Activated CD4-positive, alpha-beta memory T cell treated with anti-CD3 and anti-CD28 coated beads, Interleukin-2, amount 10 ng/mL, durations not matched to agents 7 days and 5 days (primary cell): ENCODE results near the gene WDR87. TPM values are rescaled to one million over a fixed set of nuclear protein-coding genes. Genes with fewer than 3 reads are reported as not detected.

Experiments used
- CTCF ChIA-PET: fragments of 350-600 bp; sonication (Branson Sonifier 250); formaldehyde crosslinking; loops from one replicate; lab custom pipeline; 2021; ENCODE audit warnings: antibody characterized with exemption, inconsistent platforms; lab: Charles Lee
- POLR2A ChIA-PET: fragments of 350-600 bp; sonication (Branson Sonifier 250); formaldehyde crosslinking; loops from one replicate; lab custom pipeline; 2021; ENCODE audit warnings: antibody characterized with exemption; lab: Charles Lee
- DNase-seq: peaks from one replicate; pipeline ENCODE4 v3.0.0-alpha.2; 2020
- H3K27ac Mint-ChIP-seq: one replicate; pipeline ENCODE4 v1.8.0; 2021; ENCODE audit warnings: mild to moderate bottlenecking, mixed read lengths
- H3K27me3 Mint-ChIP-seq: one replicate; pipeline ENCODE4 v1.8.0; 2021; ENCODE audit warnings: mixed read lengths
- H3K36me3 Mint-ChIP-seq: one replicate; pipeline ENCODE4 v1.8.0; 2021; ENCODE audit warnings: low read depth, mixed read lengths
- H3K4me1 Mint-ChIP-seq: one replicate; pipeline ENCODE4 v1.8.0; 2021; ENCODE audit warnings: mixed read lengths
- H3K4me3 Mint-ChIP-seq: one replicate; pipeline ENCODE4 v1.8.0; 2021; ENCODE audit warnings: mild to moderate bottlenecking, mixed read lengths
- H3K9me3 Mint-ChIP-seq: one replicate; pipeline ENCODE4 v1.8.0; 2021; ENCODE audit warnings: mixed read lengths
- total RNA-seq, 2 experiments: library from RNA; stranded (reverse); gene quantifications; one replicate each; pipeline ENCODE4 v1.2.3, GENCODE V29; 2021

The WDR87 gene
- total RNA-seq, 2 experiments from 2014 or later, result not detected

GRCh38 chr19:37941782-37942515 lies 35.6 kb upstream of the WDR87 start:
- H3K9me3 Mint-ChIP-seq, result peaks cover 3% of the 10 kb centered on the region
- no peak overlapping the region for H3K27ac Mint-ChIP-seq
- POLR2A ChIA-PET, result no interaction called here
- no peaks in the 10 kb centered on the region for H3K27me3 Mint-ChIP-seq
- no peak overlapping the region for H3K4me3 Mint-ChIP-seq
- DNase-seq, result no peak
- H3K4me1 Mint-ChIP-seq, result no peaks in the 10 kb centered on the region
- no peaks in the 10 kb centered on the region for H3K36me3 Mint-ChIP-seq
- CTCF ChIA-PET, result no interaction called here

GRCh38 chr19:37938353-37938752 lies 32.0 kb upstream of the WDR87 start:
- H3K27ac Mint-ChIP-seq, result no peak overlapping the region
- CTCF ChIA-PET, result interaction anchor here (0.6 to 0.9 kb wide), 2 partner anchors 15 to 272 kb away, joined by 3 read pairs; no protein-coding TSS in a partner anchor
- DNase-seq, result no peak
- no peaks in the 10 kb centered on the region for H3K4me1 Mint-ChIP-seq
- H3K4me3 Mint-ChIP-seq, result no peak overlapping the region
- H3K27me3 Mint-ChIP-seq, result no peaks in the 10 kb centered on the region
- H3K9me3 Mint-ChIP-seq, result peaks cover 11% of the 10 kb centered on the region
- POLR2A ChIA-PET, result no interaction called here
- H3K36me3 Mint-ChIP-seq, result no peaks in the 10 kb centered on the region

- Mint-ChIP-seq H3K27ac (no peak overlapping the region), H3K27me3 (no peaks in the 10 kb centered on the region), H3K4me3 (no peak overlapping the region), H3K4me1 (no peaks in the 10 kb centered on the region), H3K36me3 (no peaks in the 10 kb centered on the region), H3K9me3 (peaks cover 11% of the 10 kb centered on the region)
- CTCF ChIA-PET, result no interaction called here
- no peak for DNase-seq
- POLR2A ChIA-PET, result no interaction called here
Measured at GRCh38 chr19:37936886-37937285, 30.5 kb upstream of the WDR87 start.

- no peak overlapping the region for H3K4me3 Mint-ChIP-seq
- no peak overlapping the region for H3K27ac Mint-ChIP-seq
- H3K9me3 Mint-ChIP-seq, result peaks cover 11% of the 10 kb centered on the region
- no peaks in the 10 kb centered on the region for H3K4me1 Mint-ChIP-seq
- H3K27me3 Mint-ChIP-seq, result no peaks in the 10 kb centered on the region
- no peaks in the 10 kb centered on the region for H3K36me3 Mint-ChIP-seq
- no peak for DNase-seq
- ChIA-PET POLR2A (no interaction called here), CTCF (no interaction called here)
Measured at GRCh38 chr19:37936166-37936565, 29.8 kb upstream of the WDR87 start.

GRCh38 chr19:37935341-37935740 lies 28.9 kb upstream of the WDR87 start:
- CTCF ChIA-PET, result no interaction called here
- no peaks in the 10 kb centered on the region for H3K36me3 Mint-ChIP-seq
- POLR2A ChIA-PET, result no interaction called here
- DNase-seq, result no peak
- H3K9me3 Mint-ChIP-seq, result peaks cover 14% of the 10 kb centered on the region
- no peaks in the 10 kb centered on the region for H3K27me3 Mint-ChIP-seq
- H3K4me3 Mint-ChIP-seq, result no peak overlapping the region
- H3K4me1 Mint-ChIP-seq, result no peaks in the 10 kb centered on the region
- H3K27ac Mint-ChIP-seq, result no peak overlapping the region

- DNase-seq, result no peak
- H3K4me1 Mint-ChIP-seq, result no peaks in the 10 kb centered on the region
- no peaks in the 10 kb centered on the region for H3K36me3 Mint-ChIP-seq
- H3K4me3 Mint-ChIP-seq, result no peak overlapping the region
- ChIA-PET POLR2A (no interaction called here), CTCF (no interaction called here)
- peaks cover 13% of the 10 kb centered on the region for H3K9me3 Mint-ChIP-seq
- H3K27me3 Mint-ChIP-seq, result no peaks in the 10 kb centered on the region
- H3K27ac Mint-ChIP-seq, result no peak overlapping the region
Measured at GRCh38 chr19:37933937-37934358, 27.6 kb upstream of the WDR87 start.

GRCh38 chr19:37932985-37933936 lies 26.9 kb upstream of the WDR87 start:
- H3K4me1 Mint-ChIP-seq, result no peaks in the 10 kb centered on the region
- H3K4me3 Mint-ChIP-seq, result no peak overlapping the region
- ChIA-PET CTCF (no interaction called here), POLR2A (no interaction called here)
- no peaks in the 10 kb centered on the region for H3K27me3 Mint-ChIP-seq
- H3K36me3 Mint-ChIP-seq, result no peaks in the 10 kb centered on the region
- DNase-seq, result no peak
- peaks cover 11% of the 10 kb centered on the region for H3K9me3 Mint-ChIP-seq
- no peak overlapping the region for H3K27ac Mint-ChIP-seq

- Mint-ChIP-seq H3K27ac (no peak overlapping the region), H3K9me3 (peaks cover 11% of the 10 kb centered on the region), H3K4me3 (no peak overlapping the region), H3K4me1 (no peaks in the 10 kb centered on the region), H3K36me3 (no peaks in the 10 kb centered on the region), H3K27me3 (no peaks in the 10 kb centered on the region)
- POLR2A ChIA-PET, result no interaction called here
- CTCF ChIA-PET, result interaction anchor here (0.5 to 0.6 kb wide), 2 partner anchors 133 to 380 kb away, joined by 3 to 4 read pairs; no protein-coding TSS in a partner anchor
- no peak for DNase-seq
Measured at GRCh38 chr19:37931881-37932655, 25.7 kb upstream of the WDR87 start.

- Mint-ChIP-seq H3K27me3 (no peaks in the 10 kb centered on the region), H3K9me3 (peaks cover 6% of the 10 kb centered on the region), H3K4me1 (no peaks in the 10 kb centered on the region), H3K27ac (no peak overlapping the region), H3K36me3 (no peaks in the 10 kb centered on the region), H3K4me3 (no peak overlapping the region)
- DNase-seq, result no peak
- POLR2A ChIA-PET, result no interaction called here
- CTCF ChIA-PET, result interaction anchor here (0.6 kb wide), 1 partner anchor 64 kb away, joined by 3 read pairs; no protein-coding TSS in a partner anchor
Measured at GRCh38 chr19:37930416-37930815, 24.0 kb upstream of the WDR87 start.

GRCh38 chr19:37929355-37929923 lies 23.0 kb upstream of the WDR87 start:
- DNase-seq, result no peak
- no peak overlapping the region for H3K4me3 Mint-ChIP-seq
- no peaks in the 10 kb centered on the region for H3K4me1 Mint-ChIP-seq
- no peak overlapping the region for H3K27ac Mint-ChIP-seq
- ChIA-PET POLR2A (no interaction called here), CTCF (no interaction called here)
- H3K27me3 Mint-ChIP-seq, result no peaks in the 10 kb centered on the region
- peaks cover 3% of the 10 kb centered on the region for H3K9me3 Mint-ChIP-seq
- no peaks in the 10 kb centered on the region for H3K36me3 Mint-ChIP-seq

GRCh38 chr19:37928527-37929286 lies 22.3 kb upstream of the WDR87 start:
- H3K4me3 Mint-ChIP-seq, result no peak overlapping the region
- no peak overlapping the region for H3K27ac Mint-ChIP-seq
- CTCF ChIA-PET, result no interaction called here
- no peaks in the 10 kb centered on the region for H3K27me3 Mint-ChIP-seq
- no peaks in the 10 kb centered on the region for H3K4me1 Mint-ChIP-seq
- POLR2A ChIA-PET, result no interaction called here
- no peak for DNase-seq
- no peaks in the 10 kb centered on the region for H3K36me3 Mint-ChIP-seq
- peaks cover 3% of the 10 kb centered on the region for H3K9me3 Mint-ChIP-seq

GRCh38 chr19:37926711-37927110 lies 20.3 kb upstream of the WDR87 start:
- no peak overlapping the region for H3K27ac Mint-ChIP-seq
- no peak overlapping the region for H3K4me3 Mint-ChIP-seq
- no peaks in the 10 kb centered on the region for H3K4me1 Mint-ChIP-seq
- no peaks in the 10 kb centered on the region for H3K27me3 Mint-ChIP-seq
- ChIA-PET CTCF (no interaction called here), POLR2A (no interaction called here)
- H3K36me3 Mint-ChIP-seq, result no peaks in the 10 kb centered on the region
- H3K9me3 Mint-ChIP-seq, result peaks cover 3% of the 10 kb centered on the region
- DNase-seq, result no peak
